NCI-H1436 treated with DMSO at 0.1 percent for 48 hours (cell line): ENCODE data around the gene GRN.
"Not testable (repeated sequence)": the region's sequence is repeated elsewhere in the genome, so short reads cannot be mapped to it uniquely, and the experiment has no call there.

Experiments
- DNase-seq: peaks from one replicate; lab custom pipeline; 2025; lab: John Stamatoyannopoulos, UW

GRN gene

DNA sequence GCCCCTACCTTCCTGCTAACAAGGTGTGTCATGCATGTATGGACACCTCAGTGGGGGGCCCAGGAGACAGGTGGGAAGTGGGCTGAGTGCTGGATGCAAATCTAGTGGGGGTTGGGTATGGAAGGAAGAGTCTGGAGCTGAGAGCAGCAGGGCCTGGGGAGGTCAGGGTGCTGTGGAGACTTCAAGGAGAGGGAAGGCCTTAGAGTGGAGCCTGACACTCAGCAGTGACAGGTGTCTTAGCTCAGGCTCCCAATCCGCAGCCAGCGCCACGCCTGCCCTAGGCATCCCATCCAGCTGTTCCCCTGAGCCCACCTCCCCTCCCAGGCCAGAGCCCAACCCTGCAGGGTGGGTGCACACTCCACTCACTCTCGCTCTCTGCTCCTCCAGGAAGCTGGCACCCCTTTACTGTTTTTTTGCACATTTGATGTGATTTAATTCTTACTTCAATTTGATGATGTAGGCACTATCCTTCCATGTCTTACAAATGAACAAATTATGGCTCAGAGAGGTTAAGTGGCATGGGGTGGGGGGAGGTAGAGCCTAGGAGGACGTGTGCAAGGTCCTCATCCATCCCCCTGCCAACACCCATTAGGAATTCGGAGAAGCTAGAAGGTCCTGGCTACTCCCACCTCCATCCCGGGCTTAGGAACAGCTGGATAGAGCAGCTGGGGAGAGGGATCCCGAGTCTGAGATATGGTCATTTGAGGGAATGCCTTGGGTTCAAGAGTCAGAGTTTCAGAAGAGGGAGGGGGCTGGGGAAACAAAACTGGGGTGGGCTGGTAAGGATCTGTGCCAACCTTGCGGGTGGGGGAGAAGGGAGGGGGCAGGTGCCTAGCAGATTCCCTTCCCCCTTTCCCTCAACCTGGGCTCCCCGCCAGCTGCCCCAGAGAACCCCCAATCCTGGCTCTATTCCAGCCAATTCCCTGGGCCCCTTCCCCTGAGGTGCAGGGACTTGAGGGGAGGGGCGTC is 16.5 kb downstream of the GRN start:
- DNase-seq, result no peak

DNA sequence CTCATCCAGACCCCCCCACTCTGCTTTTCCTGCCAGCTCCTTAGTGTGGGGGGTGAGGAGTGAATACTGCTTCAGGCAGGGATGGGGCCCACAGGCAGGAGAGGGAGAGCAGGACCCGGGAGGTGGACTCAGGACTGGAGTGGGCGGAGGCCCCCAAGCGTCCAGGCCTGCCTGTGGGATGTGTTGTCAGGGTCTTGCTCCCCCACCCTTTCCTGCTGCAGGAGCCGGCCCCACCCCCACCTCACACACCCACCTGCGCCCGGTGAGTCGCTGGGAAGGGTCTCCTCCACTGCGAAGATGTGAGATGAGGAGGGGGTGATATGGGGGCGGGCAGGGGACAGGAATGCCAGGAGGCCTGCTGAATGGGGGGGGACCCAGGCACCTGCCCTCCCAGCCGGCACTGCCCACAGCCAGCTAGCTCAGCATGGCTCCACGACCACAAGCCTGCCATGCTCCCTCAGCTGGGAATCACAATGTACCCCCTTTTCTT is 17.4 kb downstream of the GRN start:
- DNase-seq, result no peak

GRCh38 chr17:44362949-44363612 is 18.0 kb downstream of the GRN start:
- DNase-seq, result no peak

GRCh38 chr17:44363613-44364159 is 18.6 kb downstream of the GRN start, which contains the start of gene FAM171A2:
Gene FAM171A2, minus strand, starts transcription at chr17:44363853. Its CDS starts 139 bp downstream, at chr17:44363714.
- no peak for DNase-seq

GRCh38 chr17:44365051-44365450 is 19.9 kb downstream of the GRN start:
- not testable (repeated sequence) for DNase-seq

GRCh38 chr17:44367231-44367979 is 22.3 kb downstream of the GRN start:
- DNase-seq, result no peak

- not testable (repeated sequence) for DNase-seq
These were observed 23.5 kb downstream of the GRN start for GRCh38 chr17:44368391-44369243.

- not testable (repeated sequence) for DNase-seq
These were observed 24.4 kb downstream of the GRN start for GRCh38 chr17:44369414-44370023.

DNA sequence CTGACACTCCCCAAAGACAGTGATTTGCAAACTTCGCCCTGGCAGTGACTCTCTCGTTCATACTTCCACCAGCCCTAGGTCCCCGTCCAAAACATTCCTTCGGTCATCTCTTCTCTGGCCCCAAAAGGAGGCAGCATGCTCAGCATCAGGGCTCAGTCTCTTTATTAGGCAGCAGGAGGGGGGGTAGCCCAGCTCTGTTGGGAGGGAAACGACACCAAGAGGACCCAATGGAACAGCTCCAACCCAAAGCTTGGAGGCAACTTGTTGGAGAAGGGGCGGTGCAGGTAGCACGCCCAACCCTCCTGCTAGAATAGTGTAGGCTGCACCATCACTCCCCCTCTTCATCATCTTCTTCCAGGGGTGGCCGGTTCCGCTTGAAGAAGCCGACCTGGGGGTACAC is 26.9 kb downstream of the GRN start:
- DNase-seq, result no peak

DNA sequence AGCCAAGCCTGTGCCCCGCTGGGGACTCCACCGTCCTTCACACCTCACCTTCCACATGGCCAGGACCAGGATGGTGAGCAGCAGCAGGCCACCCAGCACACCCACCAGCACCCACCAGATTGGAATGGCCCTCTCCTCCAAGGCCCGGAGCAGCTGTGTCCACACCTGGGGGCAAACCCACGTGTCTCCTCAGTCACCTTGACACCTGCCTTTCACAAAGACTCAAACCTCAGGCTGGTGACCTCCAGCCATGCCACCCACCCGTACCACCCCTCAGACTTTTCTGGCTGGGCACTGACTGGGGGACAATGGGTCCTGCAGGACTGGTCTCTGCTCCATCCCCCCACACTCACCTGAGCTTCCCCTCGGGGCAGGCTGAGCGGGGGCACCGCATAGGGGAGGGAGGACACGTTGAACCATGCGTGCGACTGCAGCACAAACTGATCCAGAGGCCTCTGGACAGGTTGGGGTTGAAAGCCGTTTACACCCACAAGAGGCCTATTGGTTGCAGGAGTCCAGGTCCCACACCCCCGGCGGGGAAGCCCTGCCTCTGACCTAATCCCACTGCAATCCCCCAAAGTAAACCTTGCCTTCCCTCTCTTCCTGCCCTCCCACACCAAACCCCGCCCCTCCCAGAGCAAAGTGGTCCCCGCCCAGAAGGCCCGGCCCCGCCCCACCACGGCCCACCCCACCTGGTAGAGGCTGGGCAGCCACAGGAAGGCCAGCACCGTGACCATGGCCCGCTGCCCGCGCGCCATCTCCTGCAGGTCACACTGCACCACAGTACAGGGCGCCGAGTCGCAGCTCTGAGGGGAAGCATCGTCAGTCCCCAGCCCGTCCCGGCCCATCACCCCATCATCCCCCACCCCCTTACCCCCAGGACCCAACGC is 29.4 kb downstream of the GRN start:
- DNase-seq, result no peak

DNA sequence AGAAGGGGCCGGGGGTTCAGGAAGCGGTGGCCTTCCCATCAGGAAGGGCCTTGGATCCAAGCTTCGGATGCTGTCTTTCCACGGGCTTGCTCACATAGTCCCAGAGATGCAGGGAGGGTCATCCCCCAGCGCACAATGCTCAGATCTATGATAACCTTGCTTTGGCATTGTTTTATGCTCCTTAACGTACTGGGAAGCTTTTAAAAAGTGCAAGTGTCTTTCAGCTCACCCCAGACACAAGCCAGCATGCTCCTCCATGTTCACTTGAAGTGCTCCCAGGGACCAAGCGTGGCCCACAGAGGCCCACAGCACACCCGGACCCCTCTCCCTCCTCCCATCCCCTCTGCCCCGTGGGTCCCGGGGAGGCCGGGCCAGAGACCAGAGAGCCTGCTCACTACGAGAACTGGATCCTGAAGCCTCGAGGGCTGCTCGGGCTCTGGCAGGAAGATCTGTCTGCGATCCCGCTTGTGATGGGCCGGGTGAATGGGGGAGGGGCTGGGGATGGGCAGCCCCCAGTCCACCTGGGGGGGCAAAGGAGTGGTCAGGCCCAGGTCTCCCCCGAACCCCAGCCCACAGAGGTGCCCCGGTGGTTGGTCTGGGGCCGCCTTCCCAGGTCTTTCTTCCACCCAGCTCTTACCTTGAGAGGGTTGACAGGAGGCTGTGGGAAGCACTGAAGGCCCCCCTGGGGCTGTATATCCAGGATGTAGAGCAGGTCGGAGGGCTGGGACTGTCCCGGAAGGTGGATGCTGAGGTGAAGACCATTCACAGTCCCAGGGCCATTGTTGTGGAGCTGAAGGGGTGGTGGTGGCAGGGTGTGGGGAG is 30.3 kb downstream of the GRN start:
- DNase-seq, result no peak

DNA sequence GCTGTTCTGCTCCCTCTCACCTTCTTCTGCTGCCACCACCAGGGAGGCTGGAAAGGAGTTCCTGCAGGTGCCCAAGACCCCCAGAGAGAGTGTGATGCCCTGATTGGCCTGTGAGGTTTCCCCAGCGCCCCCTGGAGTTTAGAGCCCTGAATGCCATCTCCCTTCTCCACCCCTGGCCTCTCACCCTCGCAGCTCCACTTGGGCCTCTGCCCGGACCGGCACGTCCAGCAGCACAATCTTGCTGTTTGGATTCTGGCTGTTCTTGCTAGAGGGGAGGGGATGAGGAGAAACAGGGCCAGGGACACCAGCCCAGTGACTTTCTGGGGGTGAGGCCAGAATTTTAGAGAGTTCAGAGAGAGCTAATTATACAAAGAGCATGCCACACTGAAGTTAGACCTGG is 31.0 kb downstream of the GRN start:
- no peak for DNase-seq

GRCh38 chr17:44376779-44377178 is 31.7 kb downstream of the GRN start:
- no peak for DNase-seq

GRCh38 chr17:44378171-44378705 is 33.1 kb downstream of the GRN start:
- no peak for DNase-seq

DNA sequence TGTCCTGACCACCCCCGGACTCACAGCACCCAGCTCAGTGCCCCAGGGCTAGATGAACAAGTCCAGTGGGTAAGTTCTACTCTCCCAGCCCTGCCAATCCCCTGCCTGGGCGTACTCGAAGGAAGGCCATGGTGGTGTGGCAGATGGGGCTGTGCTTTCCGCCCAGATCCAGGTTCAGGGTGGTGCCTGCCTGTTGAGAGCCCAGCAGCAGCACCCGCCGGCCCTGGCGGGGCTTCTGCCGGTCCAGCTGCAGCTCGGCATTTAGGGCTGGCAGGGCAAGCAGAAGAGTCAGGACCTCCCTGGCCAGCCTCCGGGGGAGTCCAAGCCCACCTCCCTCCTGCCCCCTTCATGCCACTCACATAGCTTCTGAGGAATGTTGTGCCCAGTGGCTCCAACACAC is 34.8 kb downstream of the GRN start:
- DNase-seq, result no peak

GRCh38 chr17:44380767-44381166 is 35.7 kb downstream of the GRN start:
- no peak for DNase-seq

- DNase-seq, result no peak
These were observed 36.8 kb downstream of the GRN start for GRCh38 chr17:44381810-44382305.

GRCh38 chr17:44382917-44383316 is 37.8 kb downstream of the GRN start:
- DNase-seq, result no peak
